HG03060 (cell line): Measurements from ENCODE around the gene LTA.
A peak's percentile ranks its signal among the peaks of the same experiment; 100 is the strongest.

Experiments
- ATAC-seq: cut with Tn5 transposase; IDR thresholded peaks from one replicate; pipeline ENCODE4 v1.9.1; 2021; ENCODE audit warnings: low read depth, moderate number of reproducible peaks; ENCODE audit not compliant: unreplicated experiment

Gene LTA

GRCh38 chr6:31568537-31568961 is 3.5 kb upstream of the LTA start:
- peak; percentile 62 for ATAC-seq

- ATAC-seq: no peak
These were observed 2.1 kb upstream of the LTA start for GRCh38 chr6:31569861-31570536.

- ATAC-seq: no peak
These were observed 1.4 kb downstream of the LTA start for GRCh38 chr6:31573239-31574105.

GRCh38 chr6:31574106-31575061 is 2.3 kb downstream of the LTA start:
- ATAC-seq: no peak

- ATAC-seq: no peak
These were observed 3.3 kb downstream of the LTA start, which contains the start of gene TNF for GRCh38 chr6:31575335-31575901. TSS of gene TNF (plus strand) at chr6:31575565. CDS start at chr6:31575742, 177 bp downstream.

GRCh38 chr6:31575952-31576685 is 4.0 kb downstream of the LTA start:
- ATAC-seq: no peak

- no peak for ATAC-seq
These were observed 4.9 kb downstream of the LTA start for GRCh38 chr6:31576897-31577578.

- ATAC-seq: no peak
These were observed 5.5 kb downstream of the LTA start for GRCh38 chr6:31577579-31577966.

GRCh38 chr6:31578184-31579118 is 6.4 kb downstream of the LTA start:
- no peak for ATAC-seq

- ATAC-seq: no peak
These were observed 7.0 kb downstream of the LTA start for GRCh38 chr6:31579119-31579505.

GRCh38 chr6:31579546-31580437 is 7.7 kb downstream of the LTA start:
- ATAC-seq: no peak

- no peak for ATAC-seq
These were observed 8.3 kb downstream of the LTA start for GRCh38 chr6:31580438-31580740.

- no peak for ATAC-seq
These were observed 8.8 kb downstream of the LTA start for GRCh38 chr6:31580807-31581433.

- ATAC-seq: no peak
These were observed 9.5 kb downstream of the LTA start for GRCh38 chr6:31581434-31582229.

- ATAC-seq: no peak
These were observed 10.1 kb downstream of the LTA start, which contains the start of gene LTB for GRCh38 chr6:31582230-31582643. TSS of gene LTB (minus strand) at chr6:31582424. CDS start at chr6:31582417, 7 bp downstream.

- no peak for ATAC-seq
These were observed 13.4 kb downstream of the LTA start for GRCh38 chr6:31585491-31585890.
